Measurements from ENCODE around the gene KCNK18.

The KCNK18 gene

DNA sequence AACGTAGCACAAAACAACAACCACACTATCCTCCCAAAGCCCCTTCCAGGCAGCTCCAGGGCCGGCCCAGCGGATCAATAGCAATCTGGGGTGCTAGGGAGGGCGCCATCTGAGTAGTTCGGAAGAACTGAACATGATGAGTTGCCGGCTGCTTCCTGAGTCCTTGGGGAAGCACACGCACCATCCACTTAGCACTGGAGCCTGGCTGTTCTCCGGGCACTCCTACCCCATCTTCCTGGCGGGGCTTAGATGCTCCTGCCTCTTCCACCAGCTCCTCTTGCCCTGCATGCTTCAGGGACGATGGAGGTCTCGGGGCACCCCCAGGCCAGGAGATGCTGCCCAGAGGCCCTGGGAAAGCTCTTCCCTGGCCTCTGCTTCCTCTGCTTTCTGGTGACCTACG, at the start of gene KCNK18:
TSS of gene KCNK18 (plus strand) at position 301 of the 400 bp plus-strand sequence. CDS start at position 301, 0 bp downstream.
- DNase-seq (ENCODE audit: low read depth), result no peak

DNA sequence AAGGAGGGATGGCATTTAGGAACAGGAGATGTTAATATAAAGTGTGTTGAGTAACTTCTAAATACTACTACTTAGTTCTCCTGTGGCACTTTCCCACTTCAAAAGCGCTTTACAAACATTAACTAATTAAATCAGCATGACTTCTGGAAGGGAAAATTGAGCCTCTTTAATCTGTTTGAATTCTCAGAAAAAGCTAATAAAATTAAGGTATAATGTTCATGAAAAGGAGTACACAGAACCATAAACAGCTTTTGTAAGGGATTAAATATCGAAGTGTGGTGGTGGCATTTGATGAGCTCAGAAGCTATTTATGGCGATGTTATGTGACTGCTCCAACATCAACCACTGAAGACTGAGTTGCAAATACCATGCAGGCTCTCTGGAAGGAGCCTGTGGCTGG, 49.0 kb upstream of the KCNK18 start:
- no peak for DNase-seq (ENCODE audit: low read depth)

DNA sequence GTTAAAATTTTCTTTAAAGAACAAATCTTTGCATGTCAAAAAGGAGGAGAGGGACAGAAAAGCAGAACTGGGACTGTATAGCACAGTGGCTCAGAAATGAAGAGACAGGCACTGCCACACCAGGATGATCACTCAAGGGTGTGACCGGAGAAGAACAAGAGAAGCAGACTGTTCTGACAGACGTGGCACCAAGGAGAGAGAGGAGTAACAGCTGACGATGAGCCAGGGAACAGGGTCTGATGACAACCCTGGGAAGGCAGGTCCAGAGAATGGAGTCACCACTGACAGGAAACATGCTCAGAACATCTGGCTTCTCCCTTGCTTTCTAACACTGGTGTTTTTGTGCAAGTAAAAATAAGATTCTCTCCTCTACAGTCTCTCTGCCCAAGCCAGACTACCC, 44.6 kb upstream of the KCNK18 start:
- no peak for DNase-seq (ENCODE audit: low read depth)

GRCh38 chr10:117158297-117158696, 39.0 kb upstream of the KCNK18 start:
- DNase-seq (ENCODE audit: low read depth), result no peak

DNA sequence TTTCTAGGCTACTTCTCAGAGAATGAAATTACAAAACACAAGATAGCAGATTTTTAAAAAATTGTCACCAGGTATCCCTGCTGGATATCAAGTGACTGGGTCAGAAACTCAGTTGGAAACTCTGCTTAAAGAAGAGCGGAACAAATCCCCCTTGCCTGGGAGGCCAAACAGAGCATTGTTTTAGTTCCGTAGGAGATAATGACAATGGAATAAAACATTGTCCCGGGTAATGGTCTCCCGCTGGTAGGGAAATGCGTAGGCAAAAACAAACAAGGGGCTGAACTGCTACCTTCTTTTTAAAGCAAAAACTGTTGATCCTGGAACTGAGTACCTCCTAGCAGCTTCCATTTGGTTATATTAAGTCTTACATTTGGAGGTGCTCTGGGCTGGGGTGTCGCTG, 37.9 kb upstream of the KCNK18 start:
- no peak for DNase-seq (ENCODE audit: low read depth)

DNA sequence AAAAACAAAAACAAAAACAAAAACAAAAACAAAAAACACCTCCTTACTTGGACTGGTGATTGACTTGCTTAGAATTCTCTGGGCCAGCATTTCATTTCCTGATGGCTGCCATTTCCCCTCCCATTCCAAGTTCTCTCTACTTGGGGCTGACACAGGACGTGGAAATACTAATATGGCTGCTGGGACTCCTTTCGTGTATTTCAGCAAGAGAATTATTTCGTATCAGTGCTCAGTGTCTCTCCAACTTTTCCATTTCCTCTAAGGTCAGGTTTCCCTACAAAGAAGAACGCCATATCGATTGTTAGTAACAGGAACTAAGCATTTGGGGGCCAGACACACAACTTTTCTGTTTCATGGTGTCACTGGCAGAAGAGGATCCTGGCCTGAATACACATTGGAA, 36.7 kb upstream of the KCNK18 start:
- no peak for DNase-seq (ENCODE audit: low read depth)

DNA sequence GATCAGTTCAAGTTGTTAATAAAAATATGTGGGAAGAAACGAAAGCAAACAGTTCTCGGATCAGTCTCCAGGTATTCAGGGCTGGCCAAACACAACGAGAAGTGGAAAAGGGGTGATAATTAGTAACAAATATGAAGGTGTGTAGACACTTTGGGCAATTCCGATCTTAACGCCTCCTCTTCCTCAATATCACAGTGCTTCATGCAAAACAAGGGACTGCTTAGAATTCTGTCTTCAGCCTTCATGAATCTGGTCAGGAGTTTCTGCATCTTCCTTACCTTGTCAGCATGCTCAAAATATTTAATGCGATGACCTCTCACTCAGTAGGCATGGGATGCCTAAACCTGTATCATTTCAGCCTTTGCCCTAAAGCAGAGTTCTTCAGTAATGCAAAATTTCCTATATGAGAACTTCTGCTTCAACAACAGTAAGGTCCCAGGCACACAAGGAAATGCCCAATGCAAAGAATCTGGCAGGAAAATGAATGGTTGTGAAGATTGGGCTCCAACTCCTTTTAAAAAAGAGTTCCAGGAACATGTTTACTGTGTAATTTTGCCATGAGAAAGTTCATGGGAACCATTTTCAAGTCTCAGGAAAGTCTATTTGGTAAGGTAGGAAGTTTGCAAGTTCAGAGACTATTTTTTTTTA, 35.8 kb upstream of the KCNK18 start:
- no peak for DNase-seq (ENCODE audit: low read depth)

GRCh38 chr10:117162093-117163060, 34.9 kb upstream of the KCNK18 start:
- no peak for DNase-seq (ENCODE audit: low read depth)

DNA sequence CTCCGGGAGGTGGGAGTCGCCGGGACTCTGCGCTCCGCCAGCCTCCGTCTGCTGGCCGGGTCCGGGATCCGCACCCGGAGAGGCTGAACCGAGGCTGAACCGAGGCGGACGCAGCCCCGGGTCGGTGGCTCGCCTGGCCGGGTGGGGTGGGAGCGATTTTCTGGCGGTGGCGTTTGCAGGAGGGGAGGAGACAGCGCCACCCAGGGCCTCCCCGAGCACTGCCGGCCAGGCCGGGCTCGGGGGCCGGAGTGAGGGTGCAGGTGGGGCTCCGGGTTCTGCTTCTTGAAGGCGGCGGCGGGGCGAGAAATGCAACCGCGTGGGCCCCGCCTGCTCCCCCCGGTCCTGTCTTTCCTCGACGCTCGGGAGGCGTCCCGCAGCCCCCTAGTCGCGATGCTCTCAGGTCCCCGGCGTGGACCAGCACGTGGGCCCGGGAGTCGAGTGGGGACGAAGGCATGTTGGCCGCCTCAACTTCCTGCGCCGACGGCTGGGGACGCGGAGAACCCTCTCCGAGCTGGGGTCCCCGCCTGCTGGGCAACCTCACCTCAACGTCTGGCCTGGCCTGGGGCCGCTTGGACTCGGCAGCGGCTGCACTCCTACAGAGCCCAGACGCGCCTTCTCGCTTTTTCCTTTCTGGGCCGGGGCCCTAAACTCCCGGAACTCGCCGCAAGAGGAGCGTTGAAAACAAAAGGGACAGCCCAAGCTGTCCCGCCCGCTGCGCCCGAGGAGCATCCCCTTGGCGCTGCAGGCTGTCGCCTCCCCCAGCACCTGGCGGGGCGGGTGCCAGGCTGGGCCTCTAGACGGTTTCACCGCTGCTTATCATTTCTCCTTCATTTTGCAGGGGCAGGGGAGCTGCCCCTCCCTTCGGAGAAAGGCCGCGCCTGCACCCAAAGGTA, 34.0 kb upstream of the KCNK18 start:
- no peak for DNase-seq (ENCODE audit: low read depth)

DNA sequence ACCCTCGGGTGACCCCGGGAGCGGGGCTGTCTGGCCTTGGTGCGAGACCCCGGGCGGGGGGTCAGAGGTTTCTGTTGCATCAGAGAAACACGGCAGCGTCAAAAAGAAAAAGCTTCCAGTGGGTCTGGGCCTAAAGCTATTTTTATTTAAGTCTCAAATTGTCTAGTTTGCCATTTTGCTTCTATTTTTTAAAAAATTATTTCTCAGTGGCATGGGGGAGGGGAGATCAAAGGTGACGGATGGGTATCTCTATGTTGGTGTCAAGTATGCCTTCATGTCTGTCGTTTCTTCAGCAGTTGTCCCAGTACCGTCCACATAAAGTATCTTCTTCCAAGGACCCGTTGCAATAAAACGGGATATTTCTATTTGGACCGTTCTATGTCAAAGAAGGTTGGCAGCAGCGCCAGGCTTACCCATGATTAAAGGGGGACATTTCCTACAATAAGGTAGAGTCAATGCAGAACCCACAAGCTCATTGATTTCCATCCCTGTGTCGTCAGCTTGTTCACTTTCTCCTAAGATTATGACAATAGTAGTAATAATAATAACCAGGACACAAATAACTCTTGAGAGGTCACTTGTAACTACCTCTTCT, 33.2 kb upstream of the KCNK18 start:
- no peak for DNase-seq (ENCODE audit: low read depth)

GRCh38 chr10:117164592-117165537, 32.4 kb upstream of the KCNK18 start:
- no peak for DNase-seq (ENCODE audit: low read depth)

- no peak for DNase-seq (ENCODE audit: low read depth)
Measured at GRCh38 chr10:117165538-117166417, 31.5 kb upstream of the KCNK18 start.

GRCh38 chr10:117166418-117167345, 30.6 kb upstream of the KCNK18 start:
- no peak for DNase-seq (ENCODE audit: low read depth)

- no peak for DNase-seq (ENCODE audit: low read depth)
Measured at GRCh38 chr10:117167346-117167788, 29.9 kb upstream of the KCNK18 start.

DNA sequence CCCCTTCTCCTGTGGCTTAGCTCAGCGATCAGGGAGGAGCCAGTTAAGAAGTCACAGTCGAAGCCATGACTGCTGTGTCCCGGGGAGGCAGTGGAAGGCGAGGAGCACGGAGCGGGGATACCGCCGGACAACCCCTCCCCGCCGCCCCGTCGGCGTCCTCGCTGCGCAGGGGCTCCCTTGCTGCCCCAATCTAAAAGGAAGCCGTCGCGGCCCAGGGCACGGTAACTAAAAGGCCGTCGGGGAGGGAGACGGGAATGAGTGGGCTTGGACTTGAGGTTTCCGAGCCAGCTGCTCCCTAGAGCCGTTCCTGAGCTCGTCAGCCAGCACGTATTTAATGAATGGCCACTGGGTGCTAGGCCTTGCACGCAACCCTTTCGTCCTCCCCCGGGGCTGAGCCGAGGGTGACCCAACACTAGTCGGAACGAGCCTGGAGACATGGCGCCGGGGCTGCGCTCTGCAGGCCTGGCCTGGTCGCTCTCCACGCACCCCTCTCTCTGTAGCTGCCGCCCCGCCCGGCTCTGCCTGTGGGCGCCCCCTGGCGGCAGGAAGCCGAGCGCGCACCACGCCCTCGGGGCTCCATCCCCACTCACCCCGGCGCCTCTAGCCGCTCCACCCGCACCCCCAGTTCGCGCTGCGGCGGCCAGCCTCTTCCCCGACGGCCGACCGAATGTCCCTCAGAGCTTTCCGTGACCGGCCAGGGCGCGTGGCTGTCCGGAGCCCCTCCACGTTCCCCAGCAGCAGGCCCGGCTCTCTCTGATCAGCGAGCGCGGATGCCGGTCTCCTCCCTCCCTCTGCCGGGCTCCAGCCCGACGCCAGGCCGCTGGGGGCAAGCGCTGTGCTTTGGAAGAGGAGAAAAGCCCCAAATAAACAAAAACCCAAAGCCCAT, 29.3 kb upstream of the KCNK18 start:
- peak; percentile 53 for DNase-seq (ENCODE audit: low read depth)

- DNase-seq (ENCODE audit: low read depth), result no peak
Measured at GRCh38 chr10:117168729-117169128, 28.6 kb upstream of the KCNK18 start.

GRCh38 chr10:117169480-117169879, 27.8 kb upstream of the KCNK18 start:
- no peak for DNase-seq (ENCODE audit: low read depth)
